ACHN (cell line): ENCODE results near the gene CLASP2.
A peak's percentile ranks its signal among the peaks of the same experiment; 100 is the strongest.
"Not testable (repeated sequence)": the region's sequence is repeated elsewhere in the genome, so short reads cannot be mapped to it uniquely, and the experiment has no call there.

Source experiments
- DNase-seq: peaks from one replicate; pipeline ENCODE4 v3.0.0-alpha.2; 2015
- in situ Hi-C: cut with HindIII; loops from 2 replicates; pipeline ENCODE4 v1.10.0; 2017; ENCODE audit warnings: low sequenced_read_pairs, low pct_ligation_motif_present, low pct_unique_long_range_greater_than_20kb

Gene CLASP2

GRCh38 chr3:33717866-33718594 lies at the start of gene CLASP2:
TSS of gene CLASP2 (minus strand) at chr3:33718254. CDS start at chr3:33718002, 252 bp downstream.
- DNase-seq = peak; percentile 85
- in situ Hi-C loops = no loop called here

GRCh38 chr3:33758864-33759263 lies 40.8 kb upstream of the CLASP2 start:
- DNase-seq = peak; percentile 7
- in situ Hi-C loops = no loop called here

- DNase-seq = no peak
- in situ Hi-C loops = no loop called here
Observed at GRCh38 chr3:33758281-33758680, 40.2 kb upstream of the CLASP2 start.

DNA sequence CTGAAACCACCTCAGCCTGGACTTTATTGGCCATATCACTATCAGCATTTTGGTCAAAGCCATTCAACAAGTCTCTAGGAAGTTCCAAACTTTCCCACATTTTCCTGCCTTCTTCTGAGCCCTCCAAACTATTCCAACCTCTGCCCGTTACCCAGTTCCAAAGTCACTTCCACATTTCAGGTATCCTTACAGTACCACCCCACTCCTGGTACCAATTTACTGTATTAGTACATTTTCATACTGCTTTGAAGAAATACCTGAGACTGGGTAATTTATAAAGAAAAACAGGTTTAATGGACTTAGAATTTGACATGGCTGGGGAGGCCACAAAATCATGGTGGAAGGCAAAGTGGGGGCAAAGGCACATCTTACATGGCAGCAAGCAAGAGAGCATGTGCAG lies 36.3 kb upstream of the CLASP2 start:
- in situ Hi-C loops, DNase-seq: not testable (repeated sequence)

DNA sequence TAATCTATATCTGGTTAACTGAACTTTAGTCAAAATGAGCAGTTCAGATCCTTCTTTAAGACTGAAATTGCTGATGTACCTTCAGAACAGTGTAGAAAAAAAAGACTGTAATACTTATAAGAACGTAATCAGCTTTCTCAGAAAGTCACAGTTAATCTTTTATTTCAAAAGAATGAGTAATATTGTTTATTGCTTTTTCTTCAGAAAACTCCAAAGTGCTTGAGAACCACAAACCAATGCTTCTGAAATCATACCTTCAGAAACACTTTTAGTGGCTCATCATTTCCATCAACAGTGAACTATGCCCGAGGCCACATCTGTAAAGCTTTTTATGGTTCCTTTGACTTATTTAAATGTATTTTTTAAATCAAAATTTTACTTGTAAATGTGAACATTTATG lies 33.3 kb upstream of the CLASP2 start:
- in situ Hi-C loops = no loop called here
- no peak for DNase-seq

GRCh38 chr3:33750211-33750548 lies 32.1 kb upstream of the CLASP2 start:
- DNase-seq = no peak
- in situ Hi-C loops = no loop called here

GRCh38 chr3:33749546-33750210 lies 31.6 kb upstream of the CLASP2 start:
- no peak for DNase-seq
- in situ Hi-C loops = no loop called here

DNA sequence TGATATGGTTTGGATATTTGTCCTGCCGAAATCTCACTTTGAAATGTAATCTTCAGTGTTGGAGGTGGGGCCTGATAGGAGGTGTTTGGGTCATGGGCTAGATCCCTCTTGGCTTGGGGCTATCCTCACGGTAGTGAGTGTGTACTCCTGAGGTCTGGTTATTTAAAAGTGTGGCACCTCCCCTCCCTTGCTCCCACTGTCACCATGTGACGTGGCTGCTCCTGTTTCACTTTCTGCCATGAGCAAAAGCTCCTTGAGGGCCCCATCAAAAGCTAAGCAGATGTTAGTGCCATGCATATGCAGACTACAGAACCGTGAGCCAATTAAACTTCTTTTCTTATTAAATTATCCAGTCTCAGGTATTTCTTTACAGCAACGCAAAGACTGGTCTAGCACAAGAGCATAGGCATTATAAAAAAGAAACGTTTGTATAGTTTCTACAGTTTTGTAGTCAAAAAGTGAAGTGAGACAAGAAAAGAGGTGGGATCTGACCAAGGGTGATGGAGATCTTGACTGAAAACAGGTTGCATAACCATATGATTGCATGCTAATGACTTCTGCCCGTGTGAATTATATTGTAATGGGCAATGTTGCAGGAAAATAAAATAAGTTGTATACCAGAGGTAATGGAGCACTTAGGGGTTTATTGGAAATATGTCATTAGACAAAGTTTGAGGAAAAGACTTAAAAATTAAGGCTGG lies 28.5 kb upstream of the CLASP2 start:
- in situ Hi-C loops = no loop called here

GRCh38 chr3:33737146-33737545 lies 19.1 kb upstream of the CLASP2 start:
- no peak for DNase-seq
- in situ Hi-C loops = no loop called here

More for the DNA sequence above, 28.5 kb upstream of the CLASP2 start:
- DNase-seq = no peak

DNA sequence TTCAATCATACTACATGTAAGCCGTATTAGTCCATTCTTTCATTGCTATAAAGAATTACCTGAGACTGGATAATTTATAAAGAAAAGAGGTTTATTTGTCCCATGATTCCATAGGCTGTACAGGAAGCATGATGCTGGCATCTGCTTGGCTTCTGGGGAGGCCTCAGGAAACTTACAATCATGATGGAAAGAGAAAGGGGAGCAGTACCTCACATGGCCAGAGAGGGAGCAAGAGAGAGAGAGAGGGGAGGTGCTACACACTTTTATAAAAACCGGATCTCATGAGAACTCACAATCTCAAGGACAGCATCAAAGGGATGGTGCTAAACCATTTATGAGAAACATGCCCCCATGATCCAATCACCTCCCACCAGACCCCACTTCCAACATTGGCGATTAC lies 14.3 kb upstream of the CLASP2 start:
- no peak for DNase-seq
- in situ Hi-C loops = no loop called here

DNA sequence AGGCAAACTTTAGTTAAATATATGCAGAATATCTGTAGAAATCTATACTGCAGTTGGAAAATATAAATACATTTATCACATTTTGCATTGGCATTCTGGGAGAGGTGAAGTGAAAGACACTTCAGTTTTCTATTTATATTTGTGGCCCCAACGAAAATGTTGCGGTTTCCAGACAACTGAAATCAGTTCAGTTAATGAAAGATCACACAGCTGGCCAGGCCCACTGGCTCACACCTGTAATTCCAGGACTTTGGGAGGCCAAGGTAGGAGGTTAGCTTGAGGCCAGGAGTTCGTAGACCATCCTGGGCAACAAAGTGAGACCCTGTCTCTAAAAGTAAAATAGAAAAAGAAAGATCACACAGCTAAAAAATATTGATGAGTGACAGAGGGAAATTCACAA lies 11.9 kb upstream of the CLASP2 start:
- in situ Hi-C loops = no loop called here
- no peak for DNase-seq

DNA sequence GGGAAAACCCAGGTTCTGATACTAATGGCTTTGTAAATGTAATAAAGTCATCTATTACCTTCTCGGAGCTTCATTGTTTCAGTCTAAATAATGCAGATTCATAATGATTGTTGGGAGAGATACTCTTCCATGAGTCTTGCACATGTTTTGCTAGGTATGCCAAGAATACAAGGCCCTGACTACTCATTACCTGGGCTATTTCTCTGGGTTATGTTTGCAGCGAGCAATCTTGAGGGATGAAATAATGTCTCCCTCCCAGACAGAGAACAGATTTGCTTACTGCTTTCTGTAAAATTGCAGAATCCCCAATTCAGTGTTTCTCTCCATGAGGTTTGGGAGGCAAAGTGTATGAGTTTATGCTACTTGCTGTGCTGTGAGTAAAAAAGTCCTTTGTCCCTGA lies 6.2 kb upstream of the CLASP2 start:
- DNase-seq = no peak
- in situ Hi-C loops = no loop called here

DNA sequence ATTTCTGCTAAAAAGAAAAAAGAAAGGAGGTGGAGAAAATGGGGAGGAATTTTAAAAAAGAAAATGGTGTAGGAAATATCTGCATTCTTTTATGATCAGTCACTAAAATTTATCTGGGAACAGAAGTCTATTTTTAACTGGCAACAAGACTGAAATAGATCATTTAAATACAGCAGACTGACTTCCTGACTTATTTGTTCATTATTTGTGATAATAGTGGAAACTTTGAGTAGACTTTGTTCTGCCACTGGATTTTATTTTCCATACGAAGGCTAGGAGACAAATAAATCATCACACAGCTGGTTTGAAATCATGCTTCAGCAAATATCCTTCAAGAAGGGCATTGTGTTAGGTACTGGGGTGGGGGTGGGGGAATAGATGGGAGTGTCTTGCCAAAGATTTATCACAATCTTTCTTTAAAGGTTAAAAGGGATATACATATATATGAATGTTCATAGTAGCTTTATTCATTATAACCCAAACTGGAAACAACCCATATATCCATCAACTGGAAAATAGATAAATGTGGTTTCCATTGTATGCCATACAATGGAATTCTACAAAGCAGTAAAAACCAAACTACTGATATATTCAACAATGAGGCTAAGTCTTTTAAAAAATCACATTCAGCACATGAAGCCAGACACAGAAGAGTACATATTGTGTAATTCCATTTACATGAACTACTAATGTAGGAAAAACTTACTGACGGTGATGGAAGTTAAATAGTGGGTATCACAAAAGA lies 4.7 kb upstream of the CLASP2 start:
- DNase-seq = no peak
- in situ Hi-C loops = no loop called here

GRCh38 chr3:33722191-33722590 lies 4.1 kb upstream of the CLASP2 start:
- in situ Hi-C loops = no loop called here
- DNase-seq = no peak

DNA sequence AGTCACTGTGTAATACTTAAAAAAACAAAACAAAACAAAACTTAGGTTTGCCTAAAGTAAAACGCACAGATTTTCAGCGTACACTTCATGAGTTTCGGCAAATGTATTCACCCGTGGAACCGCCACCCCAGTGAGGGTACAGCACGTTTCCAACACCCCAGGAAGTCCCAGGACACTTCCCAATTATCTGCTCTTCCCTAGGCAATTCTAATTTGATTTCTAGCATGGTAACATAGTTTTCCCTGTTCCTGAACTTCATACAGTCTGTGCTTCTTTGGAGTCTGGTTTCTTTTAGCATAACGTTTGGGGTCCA lies 497 bp upstream of the CLASP2 start:
- no peak for DNase-seq
- in situ Hi-C loops = no loop called here

DNA sequence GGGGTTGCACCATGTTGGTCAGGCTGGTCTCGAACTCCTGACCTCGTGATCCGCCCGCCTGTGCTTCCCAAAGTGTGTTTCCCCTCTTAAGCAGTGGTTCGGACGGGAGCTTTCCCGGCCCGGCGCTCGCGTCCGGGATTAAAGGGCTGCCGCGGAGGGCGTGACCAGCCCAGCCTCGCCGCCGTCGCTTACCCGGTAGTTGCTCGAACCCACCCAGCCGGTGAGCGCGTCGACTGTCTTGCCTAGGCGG lies 513 bp downstream of the CLASP2 start:
- in situ Hi-C loops = no loop called here
- DNase-seq = peak; percentile 61

DNA sequence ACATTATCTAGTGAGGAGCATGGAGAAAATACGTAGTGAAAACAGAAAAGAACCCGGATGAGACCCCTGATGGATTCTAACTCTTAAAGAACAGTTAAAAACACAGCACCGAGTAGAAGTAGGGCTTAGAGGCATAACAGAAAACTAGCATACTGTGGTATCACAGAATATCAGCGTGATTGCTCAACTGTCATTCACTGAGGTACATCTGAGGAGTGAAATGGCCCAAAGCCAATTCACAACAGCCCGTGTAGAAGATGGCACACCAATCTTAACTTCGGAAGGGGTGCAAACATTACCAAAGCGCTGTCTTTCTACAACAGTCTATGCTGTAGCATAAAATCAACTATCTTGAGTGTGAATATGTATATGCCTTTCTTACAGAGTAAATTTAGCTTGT lies 1.8 kb downstream of the CLASP2 start:
- no peak for DNase-seq
- in situ Hi-C loops = no loop called here

DNA sequence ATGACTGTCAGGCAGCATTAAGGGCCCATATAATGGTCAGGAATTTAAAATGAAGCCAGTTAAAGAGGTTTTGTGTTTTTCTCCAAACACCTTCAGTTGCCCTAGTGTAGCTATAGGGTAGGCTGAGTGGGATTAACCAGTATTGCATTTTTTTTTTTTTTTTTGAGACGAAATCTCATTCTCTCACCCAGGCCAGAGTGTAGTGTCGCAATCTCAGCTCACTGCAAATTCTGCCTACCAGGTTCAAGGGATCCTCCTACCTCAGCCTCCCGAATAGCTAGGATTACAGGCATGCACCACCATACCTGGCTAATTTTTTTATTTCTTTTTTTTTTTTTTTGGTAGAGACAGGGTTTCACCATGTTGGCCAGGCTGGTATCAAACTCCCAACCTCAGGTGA lies 7.0 kb downstream of the CLASP2 start:
- no peak for DNase-seq
- in situ Hi-C loops = no loop called here

- in situ Hi-C loops = no loop called here
- no peak for DNase-seq
Observed at GRCh38 chr3:33706056-33706455, 12.0 kb downstream of the CLASP2 start.

GRCh38 chr3:33704891-33705290 lies 13.2 kb downstream of the CLASP2 start:
- in situ Hi-C loops = no loop called here
- no peak for DNase-seq
